SKM-1 (cell line): ENCODE measurements around the gene ZC3HAV1L.
"Not testable (repeated sequence)": the region's sequence is repeated elsewhere in the genome, so short reads cannot be mapped to it uniquely, and the experiment has no call there.

ENCODE experiments used
- DNase-seq: peaks from one replicate; lab custom pipeline; 2025; ENCODE audit not compliant: unreplicated experiment; lab: John Stamatoyannopoulos, UW

Gene ZC3HAV1L

GRCh38 chr7:139022286-139022685, 13.6 kb downstream of the ZC3HAV1L start:
- DNase-seq = no peak

GRCh38 chr7:139018910-139019309, 16.9 kb downstream of the ZC3HAV1L start:
- DNase-seq = no peak

GRCh38 chr7:139016931-139017511, 18.8 kb downstream of the ZC3HAV1L start:
- DNase-seq = peak; percentile 49

GRCh38 chr7:139011373-139011772, 24.5 kb downstream of the ZC3HAV1L start:
- DNase-seq = no peak

GRCh38 chr7:139004321-139005090, 31.3 kb downstream of the ZC3HAV1L start:
- DNase-seq = no peak

GRCh38 chr7:138999414-138999813, 36.4 kb downstream of the ZC3HAV1L start:
- DNase-seq = no peak

GRCh38 chr7:138992052-138992531, 43.8 kb downstream of the ZC3HAV1L start:
- DNase-seq = no peak

GRCh38 chr7:138987686-138988085, 48.2 kb downstream of the ZC3HAV1L start:
- no peak for DNase-seq

GRCh38 chr7:138982204-138982623, 53.6 kb downstream of the ZC3HAV1L start:
- no peak for DNase-seq

GRCh38 chr7:138981332-138982203, 54.3 kb downstream of the ZC3HAV1L start, which contains the start of gene KIAA1549:
KIAA1549 (minus strand) TSS chr7:138981389; CDS start chr7:138981269, 120 bp downstream.
- DNase-seq = peak; percentile 42

- DNase-seq = no peak
These were observed 55.1 kb downstream of the ZC3HAV1L start for GRCh38 chr7:138980563-138981291.

GRCh38 chr7:138979988-138980562, 55.8 kb downstream of the ZC3HAV1L start:
- no peak for DNase-seq

GRCh38 chr7:138979226-138979979, 56.4 kb downstream of the ZC3HAV1L start:
- DNase-seq = no peak

GRCh38 chr7:138978541-138979184, 57.2 kb downstream of the ZC3HAV1L start:
- no peak for DNase-seq

- DNase-seq = not testable (repeated sequence)
These were observed 59.7 kb downstream of the ZC3HAV1L start for GRCh38 chr7:138976161-138976560.
